ENCODE data around the gene AHNAK. TPM values are rescaled to one million over a fixed set of nuclear protein-coding genes. Genes with fewer than 3 reads are reported as not detected.

The AHNAK gene
- total RNA-seq, 3 donors from 2014 or later = 473 to 1,283 (median 535) TPM

DNA sequence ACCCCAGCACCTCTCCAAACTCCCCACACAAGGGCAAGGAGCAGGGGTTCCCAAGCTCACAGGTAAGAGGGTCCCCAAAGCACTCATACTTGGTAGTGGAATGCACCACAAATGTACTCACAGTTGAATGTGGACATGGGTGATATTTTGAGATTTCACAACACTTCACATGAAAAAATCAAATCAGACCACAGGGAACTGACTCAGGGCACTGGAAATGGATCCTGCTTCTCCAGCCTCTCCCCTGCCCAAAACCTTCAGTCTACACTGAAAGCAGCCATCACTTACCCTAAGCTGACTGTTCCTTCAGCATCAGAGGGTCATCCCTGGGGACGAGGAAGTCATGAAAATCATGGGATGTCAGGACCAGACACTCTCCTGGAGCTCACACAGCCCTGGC, 87.5 kb downstream of the AHNAK start:
- Histone ChIP-seq H3K4me1 (ENCODE audit: low read depth) (peaks cover 11% of the 10 kb centered on the region), H3K4me3 (no peak overlapping the region), H3K9me3 (no peaks in the 10 kb centered on the region), H3K36me3 (ENCODE audit: low read depth) (no peaks in the 10 kb centered on the region)
- ATAC-seq (peak; percentile 3), DNase-seq (no peak)
- intact Hi-C loops (cut with DNase I, micrococcal nuclease) = no loop called here
- TF ChIP-seq, protein P1, sequence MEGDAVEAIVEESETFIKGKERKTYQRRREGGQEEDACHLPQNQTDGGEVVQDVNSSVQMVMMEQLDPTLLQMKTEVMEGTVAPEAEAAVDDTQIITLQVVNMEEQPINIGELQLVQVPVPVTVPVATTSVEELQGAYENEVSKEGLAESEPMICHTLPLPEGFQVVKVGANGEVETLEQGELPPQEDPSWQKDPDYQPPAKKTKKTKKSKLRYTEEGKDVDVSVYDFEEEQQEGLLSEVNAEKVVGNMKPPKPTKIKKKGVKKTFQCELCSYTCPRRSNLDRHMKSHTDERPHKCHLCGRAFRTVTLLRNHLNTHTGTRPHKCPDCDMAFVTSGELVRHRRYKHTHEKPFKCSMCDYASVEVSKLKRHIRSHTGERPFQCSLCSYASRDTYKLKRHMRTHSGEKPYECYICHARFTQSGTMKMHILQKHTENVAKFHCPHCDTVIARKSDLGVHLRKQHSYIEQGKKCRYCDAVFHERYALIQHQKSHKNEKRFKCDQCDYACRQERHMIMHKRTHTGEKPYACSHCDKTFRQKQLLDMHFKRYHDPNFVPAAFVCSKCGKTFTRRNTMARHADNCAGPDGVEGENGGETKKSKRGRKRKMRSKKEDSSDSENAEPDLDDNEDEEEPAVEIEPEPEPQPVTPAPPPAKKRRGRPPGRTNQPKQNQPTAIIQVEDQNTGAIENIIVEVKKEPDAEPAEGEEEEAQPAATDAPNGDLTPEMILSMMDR (IDR thresholded peaks at IDR 0.05) = no peak

DNA sequence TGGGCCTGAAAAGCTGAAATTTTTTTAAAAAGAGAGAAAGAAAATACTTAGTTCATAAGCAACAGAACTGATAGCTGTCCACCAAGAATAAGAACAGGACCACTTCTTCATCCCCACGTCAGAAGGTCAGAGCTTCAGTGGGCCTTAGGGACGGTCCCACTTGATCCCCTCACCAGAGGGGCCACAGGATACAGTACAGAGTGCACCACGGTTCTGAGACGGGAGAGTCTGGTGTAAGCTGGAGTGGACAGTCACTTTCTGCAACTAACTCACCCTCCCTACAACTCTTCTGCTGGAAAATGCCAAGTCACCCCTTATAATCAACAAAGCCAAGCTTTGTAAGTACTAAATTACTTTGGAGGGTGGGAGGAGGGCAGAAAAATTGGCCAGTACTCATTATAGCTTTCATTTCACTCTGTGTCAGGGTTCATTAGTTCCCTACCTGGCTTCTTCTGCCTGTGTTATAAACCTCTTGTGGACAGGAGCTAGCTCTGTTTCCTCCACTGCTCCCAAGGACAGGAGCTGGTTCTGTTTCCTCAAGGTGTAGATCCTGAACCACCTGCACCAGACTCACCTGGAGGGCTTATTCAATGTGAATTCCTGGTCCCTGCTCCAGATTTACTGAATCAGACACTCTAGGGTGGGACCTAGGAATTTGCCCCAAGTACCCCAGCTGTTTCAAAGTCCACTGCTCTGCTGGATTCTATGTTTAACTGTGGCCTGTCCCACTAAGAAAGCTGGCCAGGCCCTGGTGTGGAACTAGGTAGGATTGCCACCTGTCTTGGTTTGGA, 88.2 kb downstream of the AHNAK start:
- DNase-seq (peak in 1 of 3 donors; percentile 30), ATAC-seq (peak; percentile 80)
- H3K4me3 ChIP-seq = no peak overlapping the region
- no peaks in the 10 kb centered on the region for H3K36me3 ChIP-seq (ENCODE audit: low read depth)
- no peaks in the 10 kb centered on the region for H3K9me3 ChIP-seq
- H3K4me1 ChIP-seq (ENCODE audit: low read depth) = peaks cover 11% of the 10 kb centered on the region
- TF ChIP-seq, protein P1 (IDR thresholded peaks at IDR 0.05) = no peak
- intact Hi-C loops (cut with DNase I, micrococcal nuclease) = no loop called here

DNA sequence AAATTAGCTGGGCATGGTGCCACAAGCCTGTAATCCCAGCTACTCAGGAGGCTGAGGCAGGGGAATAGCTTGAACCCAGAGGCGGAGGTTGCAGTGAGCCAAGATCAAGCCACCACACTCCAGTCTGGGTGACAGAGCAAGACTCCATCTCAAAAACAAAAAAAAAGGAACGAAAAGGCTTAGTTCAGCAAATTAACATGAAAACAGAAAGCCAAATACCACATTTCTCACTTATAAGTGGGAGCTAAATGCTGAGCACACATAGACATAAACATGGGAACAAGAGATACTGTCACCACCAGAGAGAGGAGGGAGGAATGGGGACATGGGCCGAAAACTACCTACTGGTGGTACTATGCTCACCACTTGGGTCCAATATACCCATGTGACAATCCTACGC, 89.1 kb downstream of the AHNAK start:
- DNase-seq (no peak), ATAC-seq (no peak)
- no peaks in the 10 kb centered on the region for H3K9me3 ChIP-seq
- intact Hi-C loops (cut with DNase I, micrococcal nuclease) = no loop called here
- no peaks in the 10 kb centered on the region for H3K36me3 ChIP-seq (ENCODE audit: low read depth)
- H3K4me1 ChIP-seq (ENCODE audit: low read depth) = peaks cover 10% of the 10 kb centered on the region
- TF ChIP-seq, protein P1 (IDR thresholded peaks at IDR 0.05) = no peak
- H3K4me3 ChIP-seq = no peak overlapping the region

DNA sequence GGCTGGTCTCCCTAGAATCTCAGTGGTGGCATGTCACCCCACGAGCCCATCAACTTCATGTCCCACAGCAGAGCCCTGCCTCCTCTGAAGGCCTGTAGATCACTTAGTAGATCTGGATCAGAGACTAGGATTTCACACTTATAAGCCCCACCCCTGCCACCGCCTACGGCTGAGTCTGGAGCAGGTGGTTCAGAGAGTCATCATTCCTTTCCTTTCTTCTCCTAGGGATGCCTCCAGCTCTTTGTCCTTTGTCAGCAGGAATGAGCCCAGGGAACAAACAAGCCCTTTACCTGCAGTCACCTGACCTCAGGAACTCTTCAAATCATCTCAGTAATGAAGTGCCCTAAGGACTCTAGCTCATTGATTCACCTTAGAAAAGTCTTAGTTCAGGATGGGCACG, 90.0 kb downstream of the AHNAK start:
- H3K36me3 ChIP-seq (ENCODE audit: low read depth) = no peaks in the 10 kb centered on the region
- ATAC-seq (peak; percentile 36), DNase-seq (no peak)
- peaks cover 7% of the 10 kb centered on the region for H3K4me1 ChIP-seq (ENCODE audit: low read depth)
- intact Hi-C loops (cut with DNase I, micrococcal nuclease) = no loop called here
- TF ChIP-seq, protein P1 (IDR thresholded peaks at IDR 0.05) = no peak
- H3K4me3 ChIP-seq = no peak overlapping the region
- no peaks in the 10 kb centered on the region for H3K9me3 ChIP-seq

DNA sequence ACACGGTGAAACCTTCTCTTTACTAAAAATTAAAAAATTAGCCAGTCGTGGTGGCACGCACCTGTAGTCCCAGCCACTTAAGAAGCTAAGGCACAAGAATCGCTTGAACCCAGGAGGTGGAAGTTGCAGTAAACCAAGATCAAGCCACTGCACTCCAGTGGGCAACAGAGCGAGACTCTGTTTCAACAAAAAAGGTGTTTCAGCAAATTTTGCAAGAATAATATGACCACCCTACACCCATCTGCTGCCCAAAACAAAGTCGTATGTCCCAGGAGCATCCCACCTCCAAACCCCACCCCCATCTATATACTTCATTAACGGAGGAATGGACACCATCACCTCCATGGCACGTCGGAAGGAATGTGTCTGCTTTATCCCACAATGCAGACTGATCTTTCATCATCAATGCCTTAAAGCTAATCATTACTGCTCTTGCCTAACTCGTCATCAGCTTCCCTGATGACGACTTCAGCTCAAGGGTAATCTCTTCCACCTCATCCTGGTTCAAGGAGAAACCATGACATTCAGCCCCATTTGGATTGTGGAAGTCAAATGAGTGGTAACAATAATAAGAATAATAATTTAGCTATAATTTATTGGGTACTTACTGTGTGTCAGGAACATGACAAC, 93.7 kb downstream of the AHNAK start:
- H3K4me3 ChIP-seq = no peak overlapping the region
- H3K9me3 ChIP-seq = no peaks in the 10 kb centered on the region
- TF ChIP-seq, protein P1 (IDR thresholded peaks at IDR 0.05) = no peak
- intact Hi-C loops (cut with DNase I, micrococcal nuclease) = no loop called here
- ATAC-seq = no peak
- no peaks in the 10 kb centered on the region for H3K36me3 ChIP-seq (ENCODE audit: low read depth)
- H3K4me1 ChIP-seq (ENCODE audit: low read depth) = no peaks in the 10 kb centered on the region
- DNase-seq = no peak

All from mucosa of descending colon (tissue), 3 donors.